IPS-20b (cell line): ENCODE data around the gene CDC42SE2.
"Not testable (repeated sequence)": the region's sequence is repeated elsewhere in the genome, so short reads cannot be mapped to it uniquely, and the experiment has no call there.

ENCODE experiments used
- H3K27ac ChIP-seq: one replicate; pipeline ENCODE4 v1.5.1; 2013; ENCODE audit warnings: low read length
- H3K27me3 ChIP-seq: 2 replicates; pipeline ENCODE4 v1.6.1; 2013; ENCODE audit warnings: mild to moderate bottlenecking, low read length, inconsistent platforms; ENCODE audit not compliant: insufficient read depth
- H3K36me3 ChIP-seq: 2 replicates; pipeline ENCODE4 v1.6.1; 2013; ENCODE audit warnings: low read depth, mild to moderate bottlenecking, inconsistent platforms, low read length, moderate library complexity; ENCODE audit not compliant: insufficient read depth
- H3K4me1 ChIP-seq: 2 replicates; pipeline ENCODE4 v1.6.1; 2013; ENCODE audit warnings: mild to moderate bottlenecking, control low read depth, inconsistent platforms, low read length, moderate library complexity; ENCODE audit not compliant: insufficient read depth
- H3K4me3 ChIP-seq: 2 replicates; pipeline ENCODE4 v1.5.1; 2013; ENCODE audit warnings: mild to moderate bottlenecking, low read length, inconsistent platforms
- H3K9ac ChIP-seq: 2 replicates; pipeline ENCODE4 v1.6.1; 2013; ENCODE audit warnings: low read depth, mild to moderate bottlenecking, inconsistent platforms, low read length, moderate library complexity
- H3K9me3 ChIP-seq: 2 replicates; pipeline ENCODE4 v1.6.1; 2013; ENCODE audit warnings: mild to moderate bottlenecking, low read depth, low read length, inconsistent platforms; ENCODE audit not compliant: insufficient read depth

Gene CDC42SE2

GRCh38 chr5:131328536-131329285 lies 64.9 kb downstream of the CDC42SE2 start:
- Histone ChIP-seq H3K27me3 (no peaks in the 10 kb centered on the region), H3K36me3 (no peaks in the 10 kb centered on the region), H3K9ac (no peak overlapping the region), H3K4me1 (peaks cover 10% of the 10 kb centered on the region; the same call in 1 of the 2 replicates), H3K9me3 (no peaks in the 10 kb centered on the region), H3K27ac (no peak overlapping the region), H3K4me3 (no peak overlapping the region)

GRCh38 chr5:131329286-131329560 lies 65.4 kb downstream of the CDC42SE2 start:
- Histone ChIP-seq H3K36me3 (no peaks in the 10 kb centered on the region), H3K9ac (no peak overlapping the region), H3K4me3 (no peak overlapping the region), H3K4me1 (peaks cover 5% of the 10 kb centered on the region; the same call in 1 of the 2 replicates), H3K27me3 (no peaks in the 10 kb centered on the region), H3K27ac (no peak overlapping the region), H3K9me3 (no peaks in the 10 kb centered on the region)

- H3K4me3 ChIP-seq = no peak overlapping the region
- H3K9ac ChIP-seq = no peak overlapping the region
- no peak overlapping the region for H3K27ac ChIP-seq
- H3K4me1 ChIP-seq = no peaks in the 10 kb centered on the region
- no peaks in the 10 kb centered on the region for H3K9me3 ChIP-seq
- H3K27me3 ChIP-seq = no peaks in the 10 kb centered on the region
- no peaks in the 10 kb centered on the region for H3K36me3 ChIP-seq
Measured at GRCh38 chr5:131330031-131330430, 66.2 kb downstream of the CDC42SE2 start.

- H3K9ac ChIP-seq, H3K4me1 ChIP-seq, H3K27ac ChIP-seq, H3K4me3 ChIP-seq, H3K36me3 ChIP-seq, H3K27me3 ChIP-seq: not testable (repeated sequence)
- H3K9me3 ChIP-seq = peaks cover 24% of the 10 kb centered on the region
Measured at GRCh38 chr5:131335756-131336155, 71.9 kb downstream of the CDC42SE2 start.

- not testable (repeated sequence) for H3K27ac ChIP-seq, H3K4me3 ChIP-seq, H3K4me1 ChIP-seq, H3K9ac ChIP-seq, H3K27me3 ChIP-seq, H3K36me3 ChIP-seq
- H3K9me3 ChIP-seq = peaks cover 24% of the 10 kb centered on the region
Measured at GRCh38 chr5:131336801-131337200, 72.9 kb downstream of the CDC42SE2 start.

GRCh38 chr5:131337240-131338050 lies 73.6 kb downstream of the CDC42SE2 start:
- peaks cover 24% of the 10 kb centered on the region for H3K9me3 ChIP-seq
- H3K27ac ChIP-seq, H3K36me3 ChIP-seq, H3K4me1 ChIP-seq, H3K27me3 ChIP-seq, H3K4me3 ChIP-seq, H3K9ac ChIP-seq: not testable (repeated sequence)

GRCh38 chr5:131338051-131338453 lies 74.2 kb downstream of the CDC42SE2 start:
- Histone ChIP-seq H3K4me1 (no peaks in the 10 kb centered on the region), H3K27me3 (no peaks in the 10 kb centered on the region), H3K36me3 (no peaks in the 10 kb centered on the region), H3K27ac (no peak overlapping the region), H3K4me3 (no peak overlapping the region), H3K9me3 (peaks cover 29% of the 10 kb centered on the region), H3K9ac (no peak overlapping the region)

GRCh38 chr5:131344288-131344687 lies 80.4 kb downstream of the CDC42SE2 start:
- H3K4me3 ChIP-seq, H3K4me1 ChIP-seq, H3K27ac ChIP-seq, H3K36me3 ChIP-seq, H3K27me3 ChIP-seq, H3K9ac ChIP-seq: not testable (repeated sequence)
- peaks cover 18% of the 10 kb centered on the region for H3K9me3 ChIP-seq

- H3K27me3 ChIP-seq, H3K4me3 ChIP-seq, H3K4me1 ChIP-seq, H3K36me3 ChIP-seq, H3K9ac ChIP-seq, H3K27ac ChIP-seq: not testable (repeated sequence)
- peaks cover 18% of the 10 kb centered on the region for H3K9me3 ChIP-seq
Measured at GRCh38 chr5:131346204-131346603, 82.4 kb downstream of the CDC42SE2 start.

GRCh38 chr5:131353991-131354390 lies 90.1 kb downstream of the CDC42SE2 start:
- Histone ChIP-seq H3K27ac (no peak overlapping the region), H3K4me3 (no peak overlapping the region)

GRCh38 chr5:131355971-131356528 lies 92.2 kb downstream of the CDC42SE2 start:
- Histone ChIP-seq H3K27me3 (no peaks in the 10 kb centered on the region), H3K4me1 (no peaks in the 10 kb centered on the region), H3K9ac (no peak overlapping the region), H3K36me3 (peaks cover 9% of the 10 kb centered on the region), H3K4me3 (no peak overlapping the region), H3K27ac (no peak overlapping the region), H3K9me3 (no peaks in the 10 kb centered on the region)

More at GRCh38 chr5:131353991-131354390, 90.1 kb downstream of the CDC42SE2 start:
- no peaks in the 10 kb centered on the region for H3K9me3 ChIP-seq
- no peak overlapping the region for H3K9ac ChIP-seq
- H3K27me3 ChIP-seq = no peaks in the 10 kb centered on the region
- no peaks in the 10 kb centered on the region for H3K4me1 ChIP-seq
- H3K36me3 ChIP-seq = no peaks in the 10 kb centered on the region

- Histone ChIP-seq H3K9me3 (no peaks in the 10 kb centered on the region), H3K36me3 (peaks cover 9% of the 10 kb centered on the region), H3K27me3 (no peaks in the 10 kb centered on the region), H3K4me3 (no peak overlapping the region), H3K4me1 (no peaks in the 10 kb centered on the region), H3K27ac (no peak overlapping the region), H3K9ac (no peak overlapping the region)
Measured at GRCh38 chr5:131356619-131357018, 92.8 kb downstream of the CDC42SE2 start.
